Esophagus (tissue), 2 donors: Measurements from ENCODE around the gene COA8. TPM values are rescaled to one million over a fixed set of nuclear protein-coding genes. Genes with fewer than 3 reads are reported as not detected.
A peak's percentile ranks its signal among the peaks of the same experiment; 100 is the strongest.

Experiments
- H3K27ac ChIP-seq, 2 donors: one replicate each; pipeline ENCODE4 v1.5.1; 2013; ENCODE audit warnings: low read depth in 2 of 2, mild to moderate bottlenecking in 2 of 2, inconsistent platforms in 1 of 2, low read length in 1 of 2, moderate library complexity in 1 of 2
- H3K27me3 ChIP-seq, 2 donors: one replicate each; pipeline ENCODE4 v1.6.1; 2013; ENCODE audit warnings: low read length in 2 of 2, control low read depth in 1 of 2, mild to moderate bottlenecking in 1 of 2; ENCODE audit not compliant: insufficient read depth in 2 of 2, control insufficient read depth in 1 of 2
- H3K36me3 ChIP-seq, 2 donors: one replicate each; pipeline ENCODE4 v1.6.1; 2013; ENCODE audit warnings: low read length in 1 of 2; ENCODE audit not compliant: control insufficient read depth in 2 of 2, insufficient read depth in 2 of 2
- H3K4me1 ChIP-seq, 2 donors: one replicate each; pipeline ENCODE4 v1.6.1; 2013; ENCODE audit warnings: low read length in 1 of 2; ENCODE audit not compliant: control insufficient read depth in 2 of 2, insufficient read depth in 2 of 2
- H3K4me3 ChIP-seq, 2 donors: one replicate each; pipeline ENCODE4 v1.5.1; 2013; ENCODE audit warnings: low read length in 2 of 2, mild to moderate bottlenecking in 2 of 2, low read depth in 1 of 2, moderate library complexity in 1 of 2
- H3K9me3 ChIP-seq, 2 donors: one replicate each; pipeline ENCODE4 v1.6.1; 2013; ENCODE audit warnings: mild to moderate bottlenecking in 2 of 2, low read depth in 1 of 2, low read length in 1 of 2, moderate library complexity in 1 of 2; ENCODE audit not compliant: control insufficient read depth in 2 of 2, insufficient read depth in 1 of 2
- WGBS, 2 donors: extraction: QIAGEN DNeasy Blood & Tissue Kit; methylation state at CpG; one replicate each; pipeline ENCODE4 v1.1.7; 2013; 5-methylcytosine and 5-hydroxymethylcytosine counted together
- polyA plus RNA-seq, 2 donors: library from polyadenylated mRNA; stranded (reverse); fragments of 200-250 nt; gene quantifications; one replicate each; pipeline ENCODE4 v1.2.3, GENCODE V29; 2013
- donor health status: healthy with polysubstance abuse.
- donor health status: Bipolar disorder and iron deficiency.

The COA8 gene
- polyA plus RNA-seq, 2 donors, result 35.1 to 39.3 TPM

- H3K36me3 ChIP-seq, result peaks cover 0 to 3% of the 10 kb centered on the region in 2 donors
- no peak overlapping the region for H3K4me3 ChIP-seq
- 67% methylated on average over 29 to 30 of the region's 30 CpGs for WGBS, 2 donors
- no peaks in the 10 kb centered on the region for H3K27me3 ChIP-seq
- H3K4me1 ChIP-seq, result peaks cover 7 to 43% of the 10 kb centered on the region in 2 donors
- no peaks in the 10 kb centered on the region for H3K9me3 ChIP-seq
- H3K27ac ChIP-seq, result peak overlapping the region; percentile 31 to 62
Measured at GRCh38 chr14:103549361-103550311, 13.1 kb upstream of the COA8 start.

GRCh38 chr14:103550451-103551337, 12.1 kb upstream of the COA8 start:
- Histone ChIP-seq H3K4me1 (peaks cover 7 to 42% of the 10 kb centered on the region in 2 donors), H3K4me3 (no peak overlapping the region), H3K27me3 (no peaks in the 10 kb centered on the region), H3K36me3 (peaks cover 0 to 3% of the 10 kb centered on the region in 2 donors), H3K27ac (peak overlapping the region; percentile 78 to 84), H3K9me3 (no peaks in the 10 kb centered on the region)
- WGBS, 2 donors, result 56 to 59% methylated on average over 22 of the region's 22 CpGs

- H3K4me1 ChIP-seq, result peaks cover 7 to 42% of the 10 kb centered on the region in 2 donors
- no peak overlapping the region for H3K4me3 ChIP-seq
- no peaks in the 10 kb centered on the region for H3K27me3 ChIP-seq
- H3K9me3 ChIP-seq, result no peaks in the 10 kb centered on the region
- H3K27ac ChIP-seq, result peak overlapping the region; percentile 78 to 84
- H3K36me3 ChIP-seq, result peaks cover 0 to 3% of the 10 kb centered on the region in 2 donors
- 54 to 62% methylated on average over 17 of the region's 17 CpGs for WGBS, 2 donors
Measured at GRCh38 chr14:103551338-103551762, 11.4 kb upstream of the COA8 start.

- Histone ChIP-seq H3K9me3 (no peaks in the 10 kb centered on the region), H3K4me1 (peaks cover 7 to 37% of the 10 kb centered on the region in 2 donors), H3K27me3 (no peaks in the 10 kb centered on the region), H3K27ac (peak overlapping the region; percentile 78 to 84), H3K4me3 (no peak overlapping the region), H3K36me3 (peaks cover 0 to 3% of the 10 kb centered on the region in 2 donors)
- WGBS, 2 donors, result 39 to 59% methylated on average over 18 of the region's 18 CpGs
Measured at GRCh38 chr14:103552011-103552845, 10.5 kb upstream of the COA8 start.

GRCh38 chr14:103552846-103553210, 9.9 kb upstream of the COA8 start:
- no peaks in the 10 kb centered on the region for H3K9me3 ChIP-seq
- H3K36me3 ChIP-seq, result peaks cover 0 to 3% of the 10 kb centered on the region in 2 donors
- H3K4me1 ChIP-seq, result peaks cover 7 to 37% of the 10 kb centered on the region in 2 donors
- peak overlapping the region; percentile 73 to 78 for H3K27ac ChIP-seq
- no peak overlapping the region for H3K4me3 ChIP-seq
- no peaks in the 10 kb centered on the region for H3K27me3 ChIP-seq
- WGBS, 2 donors, result 87% methylated on average over 11 of the region's 11 CpGs

GRCh38 chr14:103555559-103556337, 7.0 kb upstream of the COA8 start:
- Histone ChIP-seq H3K27ac (peak overlapping the region in 1 of 2 donors; percentile 5), H3K9me3 (no peaks in the 10 kb centered on the region), H3K27me3 (no peaks in the 10 kb centered on the region), H3K4me1 (peaks cover 0 to 22% of the 10 kb centered on the region in 2 donors), H3K4me3 (no peak overlapping the region), H3K36me3 (peaks cover 0 to 6% of the 10 kb centered on the region in 2 donors)
- WGBS, 2 donors, result 81 to 88% methylated on average over 15 of the region's 15 CpGs

GRCh38 chr14:103556946-103557758, 5.6 kb upstream of the COA8 start:
- no peak overlapping the region for H3K4me3 ChIP-seq
- H3K4me1 ChIP-seq, result peaks cover 0 to 8% of the 10 kb centered on the region in 2 donors
- H3K27ac ChIP-seq, result no peak overlapping the region
- WGBS, 2 donors, result 47 to 49% methylated on average over 15 of the region's 15 CpGs
- peaks cover 0 to 3% of the 10 kb centered on the region in 2 donors for H3K36me3 ChIP-seq
- no peaks in the 10 kb centered on the region for H3K27me3 ChIP-seq
- no peaks in the 10 kb centered on the region for H3K9me3 ChIP-seq
